Endodermal cell (in vitro differentiated cells): ENCODE measurements around the gene BTBD9. TPM values are rescaled to one million over a fixed set of nuclear protein-coding genes. Genes with fewer than 3 reads are reported as not detected.

Experiments
- DNase-seq: peaks from one replicate; pipeline ENCODE4 v3.0.0-alpha.2; 2017
- H3K27ac ChIP-seq: 2 replicates; pipeline ENCODE4 v1.5.1; 2013; ENCODE audit warnings: mild to moderate bottlenecking, low read depth, low read length, moderate library complexity
- H3K27me3 ChIP-seq: 2 replicates; pipeline ENCODE4 v1.6.1; 2013; ENCODE audit warnings: mild to moderate bottlenecking, low read length, moderate library complexity; ENCODE audit not compliant: insufficient read depth, control insufficient read depth, poor library complexity, severe bottlenecking
- H3K36me3 ChIP-seq: 2 replicates; pipeline ENCODE4 v1.7.0; 2013; ENCODE audit warnings: mild to moderate bottlenecking, low read length, moderate library complexity; ENCODE audit not compliant: control insufficient read depth, insufficient read depth
- H3K4me1 ChIP-seq: one replicate; pipeline ENCODE4 v1.7.0; 2013; ENCODE audit warnings: low read length; ENCODE audit not compliant: control insufficient read depth, insufficient read depth
- H3K4me3 ChIP-seq: 2 replicates; pipeline ENCODE4 v1.5.1; 2013; ENCODE audit warnings: mild to moderate bottlenecking, low read length, moderate library complexity
- H3K9ac ChIP-seq: 2 replicates; pipeline ENCODE4 v1.6.1; 2013; ENCODE audit warnings: mild to moderate bottlenecking, low read length, moderate library complexity; ENCODE audit not compliant: poor library complexity, severe bottlenecking; ENCODE audit errors: extremely low read depth
- H3K9me3 ChIP-seq: 2 replicates; pipeline ENCODE4 v1.6.1; 2013; ENCODE audit warnings: mild to moderate bottlenecking, low read length, moderate library complexity; ENCODE audit not compliant: control insufficient read depth
- H3K27ac Mint-ChIP-seq: 2 replicates; pipeline ENCODE4 v1.8.0; 2020; ENCODE audit warnings: mixed read lengths
- H3K27me3 Mint-ChIP-seq: 2 replicates; pipeline ENCODE4 v1.8.0; 2021; ENCODE audit warnings: mild to moderate bottlenecking, mixed read lengths; ENCODE audit not compliant: insufficient read depth
- H3K36me3 Mint-ChIP-seq: 2 replicates; pipeline ENCODE4 v1.8.0; 2020; ENCODE audit warnings: low read depth, mixed read lengths
- H3K4me1 Mint-ChIP-seq: 2 replicates; pipeline ENCODE4 v1.8.0; 2020; ENCODE audit warnings: mixed read lengths
- H3K4me3 Mint-ChIP-seq: 2 replicates; pipeline ENCODE4 v1.8.0; 2020; ENCODE audit warnings: mild to moderate bottlenecking, moderate library complexity, mixed read lengths
- H3K9me3 Mint-ChIP-seq: 2 replicates; pipeline ENCODE4 v1.8.0; 2020; ENCODE audit warnings: mild to moderate bottlenecking, mixed read lengths
- CTCF ChIP-seq: fragments of 200-600 bp; sonication (generic); conservative IDR thresholded peaks from 2 replicates; pipeline ENCODE4 v1.5.0; 2021; ENCODE audit warnings: antibody characterized with exemption, mild to moderate bottlenecking
- WGBS, 2 experiments: methylation state at CpG; one replicate each; pipeline versions ENCODE4 v1.1.5 to v1.1.7; 2013; ENCODE audit warnings: missing lambda C conversion rate in 2 of 2, mixed read lengths in 1 of 2; ENCODE audit not compliant: insufficient coverage in 1 of 2, insufficient read length in 1 of 2; 5-methylcytosine and 5-hydroxymethylcytosine counted together
- total RNA-seq, 2 donors: library from RNA; stranded (reverse); fragmentation: NEBNext Ultra II Directional in 1 of 2; extraction: Animal tissue kit (Norgen Biotek cat#: 25700) in 1 of 2; gene quantifications; 2 replicates in 1 of 2; 3 replicates in 1 of 2; pipeline ENCODE4 v1.2.1, GENCODE V29; 2021

The BTBD9 gene
- total RNA-seq, 2 donors from 2014 or later = 7.6 to 12.3 TPM

GRCh38 chr6:38259736-38260135, 380.0 kb downstream of the BTBD9 start:
- H3K27me3 Mint-ChIP-seq = peaks cover 45% of the 10 kb centered on the region
- no peaks in the 10 kb centered on the region for H3K36me3 ChIP-seq
- H3K4me1 Mint-ChIP-seq = peaks cover 33% of the 10 kb centered on the region
- H3K27ac ChIP-seq = no peak overlapping the region
- DNase-seq = no peak
- H3K36me3 Mint-ChIP-seq = peaks cover 7% of the 10 kb centered on the region
- H3K9me3 Mint-ChIP-seq = no peaks in the 10 kb centered on the region
- no peak overlapping the region for H3K4me3 ChIP-seq
- no peak overlapping the region for H3K4me3 Mint-ChIP-seq
- 87 to 93% methylated on average over 2 of the region's 2 CpGs for WGBS, 2 experiments
- H3K4me1 ChIP-seq = peaks cover 16% of the 10 kb centered on the region
- peaks cover 41% of the 10 kb centered on the region for H3K27me3 ChIP-seq
- no peak overlapping the region for H3K9ac ChIP-seq
- H3K27ac Mint-ChIP-seq = no peak overlapping the region
- no peak for TF ChIP-seq CTCF
- no peaks in the 10 kb centered on the region for H3K9me3 ChIP-seq

GRCh38 chr6:38248500-38249234, 391.1 kb downstream of the BTBD9 start:
- H3K9ac ChIP-seq = no peak overlapping the region
- H3K27me3 Mint-ChIP-seq = no peaks in the 10 kb centered on the region
- no peaks in the 10 kb centered on the region for H3K9me3 Mint-ChIP-seq
- H3K27ac Mint-ChIP-seq = no peak overlapping the region
- H3K4me1 Mint-ChIP-seq = peaks cover 8% of the 10 kb centered on the region
- no peaks in the 10 kb centered on the region for H3K36me3 Mint-ChIP-seq
- no peak for TF ChIP-seq CTCF
- H3K27ac ChIP-seq = no peak overlapping the region
- H3K4me3 ChIP-seq = no peak overlapping the region
- 92 to 95% methylated on average over 6 to 9 of the region's 9 CpGs for WGBS, 2 experiments
- no peak overlapping the region for H3K4me3 Mint-ChIP-seq
- H3K36me3 ChIP-seq = no peaks in the 10 kb centered on the region
- H3K4me1 ChIP-seq = no peaks in the 10 kb centered on the region
- H3K27me3 ChIP-seq = peaks cover 6% of the 10 kb centered on the region
- no peaks in the 10 kb centered on the region for H3K9me3 ChIP-seq
- DNase-seq = no peak

- Histone ChIP-seq H3K4me1 (peaks cover 6% of the 10 kb centered on the region), H3K27me3 (peaks cover 6% of the 10 kb centered on the region), H3K27ac (peak overlapping the region; percentile 60), H3K9me3 (no peaks in the 10 kb centered on the region), H3K36me3 (no peaks in the 10 kb centered on the region), H3K4me3 (no peak overlapping the region), H3K9ac (no peak overlapping the region)
- WGBS, 2 experiments = 77 to 87% methylated on average over 3 of the region's 3 CpGs
- Mint-ChIP-seq H3K9me3 (no peaks in the 10 kb centered on the region), H3K27me3 (no peaks in the 10 kb centered on the region), H3K27ac (no peak overlapping the region), H3K4me3 (no peak overlapping the region), H3K4me1 (peaks cover 27% of the 10 kb centered on the region), H3K36me3 (no peaks in the 10 kb centered on the region)
- peak; percentile 28 for DNase-seq
- no peak for TF ChIP-seq CTCF
These were observed 394.4 kb downstream of the BTBD9 start for GRCh38 chr6:38245295-38245694.
